ENCODE results near the gene ALKAL2.

ALKAL2 gene

DNA sequence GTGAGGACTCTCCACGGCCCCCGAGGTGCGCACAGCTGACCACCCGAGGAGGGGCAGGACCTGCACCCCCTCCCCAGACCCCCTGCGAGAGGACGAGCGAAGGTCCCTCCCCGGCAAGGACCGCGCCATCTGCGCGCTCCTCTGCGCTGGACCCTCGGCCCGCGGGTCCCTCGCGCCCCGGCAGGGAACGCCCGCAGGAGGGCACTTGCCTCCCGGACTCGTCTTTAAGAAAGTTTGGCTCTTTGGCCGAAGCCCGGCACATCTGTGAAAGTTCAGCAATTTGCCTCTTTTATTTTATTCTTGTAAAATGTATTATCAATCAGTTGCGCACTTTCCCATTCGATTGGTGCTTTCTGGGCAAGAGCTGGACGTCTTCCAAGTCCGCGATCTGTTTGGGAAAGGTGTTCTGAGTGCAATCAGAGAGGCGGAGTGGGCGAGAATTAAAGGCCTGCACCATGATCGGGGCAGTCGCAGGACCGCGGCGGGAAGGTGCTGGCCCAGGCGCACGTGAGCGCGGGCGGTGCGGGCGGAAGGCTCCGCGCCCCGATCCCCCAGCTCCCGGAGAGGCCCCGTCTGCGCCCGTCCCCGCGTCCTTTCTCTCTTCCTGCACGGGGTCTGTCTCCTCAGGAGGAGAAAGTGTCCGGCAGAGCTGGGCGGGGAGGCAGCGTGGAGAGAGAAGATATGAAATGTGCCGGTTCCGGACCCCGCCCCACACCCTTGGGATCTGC lies 1.6 kb upstream of the ALKAL2 start:
- no peak for DNase-seq

GRCh38 chr2:288758-289361 lies 969 bp upstream of the ALKAL2 start:
- no peak for DNase-seq

GRCh38 chr2:287471-287885 lies 413 bp downstream of the ALKAL2 start:
- no peak for DNase-seq

DNA sequence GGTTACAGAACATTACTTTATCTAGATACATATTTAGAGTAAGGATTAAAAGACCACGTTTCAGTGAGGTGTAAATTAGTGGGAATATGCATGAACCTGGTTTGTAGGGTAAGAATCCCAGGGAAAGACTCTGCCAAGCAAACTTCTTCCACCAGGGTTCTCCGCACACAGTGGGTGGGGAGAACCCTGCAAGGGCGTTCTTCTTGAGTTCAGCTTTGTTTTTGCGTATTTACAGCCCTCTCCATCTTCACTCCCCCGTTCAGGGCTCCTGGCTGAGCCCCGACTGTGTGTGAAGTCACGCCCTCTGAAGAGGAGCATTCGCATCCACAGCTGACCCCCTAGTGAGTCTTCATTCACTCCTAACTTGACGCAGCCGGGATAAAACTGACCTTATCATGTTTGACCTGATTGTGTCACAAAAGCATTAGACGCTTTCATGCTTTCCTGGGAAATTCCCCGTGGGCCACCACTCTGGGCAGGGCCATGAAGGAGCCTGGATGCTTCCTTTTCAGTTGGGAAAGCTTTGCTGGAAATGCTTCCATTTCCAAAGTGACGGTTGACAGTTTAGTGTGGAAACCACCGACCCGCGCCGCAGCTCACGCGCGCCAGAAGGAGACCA lies 1.0 kb downstream of the ALKAL2 start:
- DNase-seq, result no peak

DNA sequence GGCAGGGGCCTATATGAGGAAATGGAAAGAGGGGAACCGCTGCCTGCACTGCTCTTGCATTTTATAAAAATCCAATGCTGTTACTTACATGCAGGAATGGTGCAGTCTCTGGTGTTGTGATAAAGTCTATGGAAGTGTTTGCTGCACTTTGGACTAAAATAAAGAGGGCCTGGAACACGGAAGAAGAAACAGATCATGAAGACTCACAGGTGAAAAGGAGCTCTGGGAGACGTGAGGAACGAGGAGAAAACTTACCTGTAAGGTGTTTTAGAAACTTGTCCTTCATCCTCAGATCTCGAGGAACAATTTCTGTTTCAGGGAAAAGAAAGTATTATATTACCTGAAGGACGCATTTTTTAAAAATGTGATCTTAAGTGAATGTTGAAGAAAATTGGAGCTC lies 1.9 kb downstream of the ALKAL2 start:
- DNase-seq, result no peak

DNA sequence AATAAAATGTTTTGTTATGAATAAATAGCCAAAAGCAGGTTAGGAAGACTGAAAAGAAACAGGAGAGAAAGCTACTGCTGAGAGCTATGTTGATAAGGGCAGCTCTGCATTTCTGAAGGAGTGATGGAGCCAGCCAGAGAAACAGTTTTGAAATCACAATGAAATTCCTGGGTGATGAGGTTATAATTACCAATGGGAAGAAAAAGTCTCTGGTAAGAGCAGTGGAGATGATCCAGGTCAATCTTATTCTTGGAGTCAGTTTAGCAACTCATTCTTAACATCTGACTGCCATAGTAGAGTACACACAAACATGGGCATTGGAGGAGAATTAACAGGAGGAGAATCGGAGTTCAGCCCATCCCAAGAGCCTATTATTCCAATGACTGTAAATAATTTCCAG lies 2.4 kb downstream of the ALKAL2 start:
- no peak for DNase-seq

- DNase-seq, result no peak
Observed at GRCh38 chr2:284896-285492, 2.9 kb downstream of the ALKAL2 start.

DNA sequence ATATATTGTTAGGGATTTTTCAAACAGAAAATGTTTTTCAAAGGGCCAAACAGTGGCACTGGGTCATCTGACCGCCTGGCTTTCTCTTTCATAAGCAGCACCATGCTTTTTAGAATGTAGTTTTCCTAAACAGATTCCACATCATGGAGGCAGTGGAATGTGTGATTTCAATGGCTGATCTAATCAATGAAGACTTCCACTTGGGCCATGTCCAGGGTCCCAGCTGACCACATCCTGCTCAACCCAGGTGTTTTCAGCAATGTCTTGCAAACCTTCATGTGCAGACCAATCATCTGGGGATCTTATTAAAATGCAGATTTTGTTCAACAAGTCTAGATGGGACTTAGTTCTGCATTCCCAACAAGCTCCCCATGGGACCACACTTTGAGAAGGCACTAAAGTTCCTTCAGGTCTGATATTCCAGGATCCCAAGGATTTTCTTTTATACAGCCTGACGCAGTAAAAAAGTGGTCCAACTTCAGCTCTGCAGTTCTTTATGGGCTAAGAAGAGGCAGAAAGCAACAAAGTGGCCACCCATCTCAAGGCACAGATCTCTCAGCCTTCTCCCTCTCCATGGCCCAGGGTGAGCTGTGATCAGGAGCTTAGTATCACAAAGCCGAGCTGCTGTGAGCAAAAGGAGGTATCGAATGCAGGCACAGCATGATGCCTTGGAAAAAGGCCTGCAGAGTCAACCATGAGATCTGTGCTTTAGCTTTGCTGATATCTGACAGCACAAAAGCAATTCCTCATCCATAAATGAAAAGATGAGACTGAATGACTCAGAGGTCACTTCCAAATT lies 3.7 kb downstream of the ALKAL2 start:
- no peak for DNase-seq

GRCh38 chr2:282371-283263 lies 5.3 kb downstream of the ALKAL2 start:
- no peak for DNase-seq

GRCh38 chr2:281381-281780 lies 6.5 kb downstream of the ALKAL2 start:
- no peak for DNase-seq

DNA sequence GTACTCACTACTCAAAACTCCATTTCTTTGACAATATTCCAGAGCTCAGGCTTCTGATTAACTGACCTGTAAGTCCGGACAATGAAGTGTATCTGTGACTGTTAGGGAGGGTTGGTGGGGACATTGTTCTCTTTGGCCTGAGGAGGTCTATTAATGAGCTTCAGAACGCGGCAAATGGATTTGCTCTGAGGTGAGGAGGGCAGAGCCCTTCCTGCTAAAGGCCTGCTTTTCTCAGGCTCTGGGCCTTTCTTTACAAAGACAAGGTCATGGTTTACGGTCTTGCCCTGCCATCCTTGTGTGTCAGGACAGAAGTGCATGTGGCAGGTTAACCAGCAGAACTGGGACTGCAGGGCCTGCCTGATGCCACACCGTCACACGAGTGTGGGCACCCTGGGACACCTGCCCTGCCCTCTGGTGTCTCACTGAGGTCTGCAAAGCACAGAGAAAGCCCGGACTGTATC lies 7.2 kb downstream of the ALKAL2 start:
- no peak for DNase-seq

- DNase-seq, result no peak
Observed at GRCh38 chr2:279956-280649, 7.8 kb downstream of the ALKAL2 start.

DNA sequence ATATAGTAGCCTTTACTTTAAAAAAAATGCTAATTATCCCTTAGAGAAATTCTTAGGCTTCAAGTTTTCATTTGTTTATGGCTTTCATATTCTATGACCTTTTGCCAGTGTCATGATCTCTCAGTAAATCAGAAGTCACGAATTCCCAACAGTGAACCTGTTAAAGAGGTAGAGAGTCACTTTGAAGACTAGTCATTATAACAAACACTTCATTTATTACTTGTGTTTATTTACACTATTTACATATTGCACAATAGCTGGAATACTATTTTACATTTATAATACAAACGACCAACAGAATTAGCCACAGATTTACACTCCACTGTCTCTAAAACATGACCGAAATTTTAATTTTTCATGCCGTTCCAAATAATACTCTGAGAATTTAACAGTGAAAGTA lies 8.5 kb downstream of the ALKAL2 start:
- no peak for DNase-seq

DNA sequence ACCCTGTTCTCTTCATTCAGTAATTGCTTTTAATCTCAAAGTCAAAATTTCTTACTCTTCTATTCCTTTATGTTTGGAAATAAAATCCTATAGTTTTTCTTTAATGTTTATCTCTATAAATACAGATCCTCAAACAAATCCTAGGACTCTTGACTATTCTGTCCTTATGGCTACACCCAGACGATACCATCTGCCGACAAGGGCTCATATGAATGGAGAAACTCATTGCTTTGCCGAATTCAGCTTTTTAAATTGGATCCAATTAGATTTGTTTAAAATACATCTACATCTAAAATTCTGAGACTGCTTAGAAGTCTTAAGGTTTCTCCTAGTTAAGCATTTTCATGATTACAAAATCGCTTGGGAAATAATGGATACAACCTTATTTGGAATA lies 9.0 kb downstream of the ALKAL2 start:
- DNase-seq, result no peak

GRCh38 chr2:278312-278926 lies 9.5 kb downstream of the ALKAL2 start:
- DNase-seq, result no peak

- DNase-seq, result no peak
Observed at GRCh38 chr2:275466-275865, 12.4 kb downstream of the ALKAL2 start.

GRCh38 chr2:274503-274902 lies 13.4 kb downstream of the ALKAL2 start:
- no peak for DNase-seq

DNA sequence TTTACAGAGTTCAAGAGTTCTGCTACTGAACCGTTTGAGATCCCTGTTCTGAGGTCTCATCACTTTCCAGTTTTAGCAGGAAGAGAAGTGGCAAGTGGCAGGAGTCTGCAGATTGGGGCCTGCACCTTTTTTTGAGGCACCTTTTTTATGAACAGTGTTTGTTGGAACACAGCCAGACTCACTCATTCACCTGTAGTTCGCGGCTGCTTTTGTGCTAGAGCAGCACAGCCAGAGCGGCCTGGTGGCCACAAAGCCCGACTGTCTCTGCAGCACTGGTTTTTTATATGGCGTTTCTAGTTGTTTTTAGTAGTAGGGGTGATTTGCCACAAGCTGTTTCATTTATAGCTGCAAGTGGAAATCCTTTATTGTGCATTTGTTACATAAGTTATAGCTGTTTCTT lies 14.6 kb downstream of the ALKAL2 start:
- no peak for DNase-seq

DNA sequence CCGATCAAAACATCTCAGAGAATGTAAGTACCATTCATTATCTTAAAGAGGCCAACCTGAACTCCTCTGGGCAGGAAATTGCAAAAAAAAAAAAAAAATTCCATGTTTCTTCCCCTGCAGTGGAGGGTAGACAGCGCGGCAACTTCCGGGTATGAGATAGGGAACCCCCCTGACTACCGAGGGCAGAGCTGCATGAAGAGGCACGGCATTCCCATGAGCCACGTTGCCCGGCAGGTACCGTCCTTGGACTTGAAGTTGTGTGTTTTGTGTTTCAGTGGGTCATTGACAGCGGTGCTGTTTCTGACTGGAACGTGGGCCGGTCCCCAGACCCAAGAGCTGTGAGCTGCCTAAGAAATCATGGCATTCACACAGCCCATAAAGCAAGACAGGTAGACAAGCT lies 16.0 kb downstream of the ALKAL2 start:
- no peak for DNase-seq

DNA sequence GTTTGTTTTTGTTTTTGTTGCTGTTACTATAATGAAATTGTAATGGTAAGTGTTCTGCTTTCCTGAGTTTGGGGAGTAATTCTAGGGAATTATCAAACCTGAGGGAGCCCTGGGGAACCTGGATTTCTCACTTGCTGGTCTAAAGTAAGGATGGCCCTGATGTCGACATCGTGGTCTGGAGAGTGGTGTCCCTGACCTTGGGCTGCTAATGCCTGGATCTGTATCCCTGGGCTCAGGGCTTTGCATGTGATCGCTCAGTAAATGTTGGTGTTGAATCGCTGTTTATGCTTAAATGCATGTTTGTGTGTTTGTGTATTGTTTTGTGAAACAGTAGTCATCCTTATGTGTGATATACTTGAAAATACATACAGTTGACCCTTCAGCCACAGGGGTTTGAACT lies 17.0 kb downstream of the ALKAL2 start:
- no peak for DNase-seq
